Panc1 (cell line): Measurements from ENCODE around the gene TMEM131L. TPM values are rescaled to one million over a fixed set of nuclear protein-coding genes. Genes with fewer than 3 reads are reported as not detected.

Experiments
- ATAC-seq: fragments of 200-7000 bp; cut with Tn5 transposase; 2 replicates; pipeline ENCODE4 v1.9.1; 2020; ENCODE audit warnings: mild to moderate bottlenecking, moderate library complexity
- BruUV-seq: library from RNA; stranded (reverse); fragments of 400-500 nt; replicated peaks from 2 replicates; lab custom pipeline; 2021; lab: Mats Ljungman, UMichigan
- CTCF ChIA-PET: fragments of 300-600 bp; sonication (Branson Sonifier 250); formaldehyde crosslinking; loops from one replicate; lab custom pipeline; 2022; ENCODE audit warnings: antibody characterized with exemption; lab: Charles Lee
- POLR2A ChIA-PET: fragments of 300-600 bp; sonication (Branson Sonifier 250); formaldehyde crosslinking; loops from one replicate; lab custom pipeline; 2022; ENCODE audit warnings: antibody characterized with exemption; lab: Charles Lee
- DNase-seq: peaks from one replicate; pipeline ENCODE4 v3.0.0-alpha.2; 2010; ENCODE audit warnings: low read depth, low spot score
- H3K27ac ChIP-seq: 2 replicates; pipeline ENCODE4 v1.5.1; 2011; ENCODE audit warnings: mild to moderate bottlenecking, low read length, inconsistent platforms
- H3K27me3 ChIP-seq: fragments of 200-500 bp; sonication (Bioruptor generic); 2 replicates; pipeline ENCODE4 v1.6.0; 2014; ENCODE audit warnings: low read length, inconsistent platforms; ENCODE audit not compliant: control insufficient read depth, insufficient read depth
- H3K36me3 ChIP-seq: fragments of 200-500 bp; sonication (Bioruptor generic); 2 replicates; pipeline ENCODE4 v1.5.1; 2014; ENCODE audit warnings: inconsistent platforms, mild to moderate bottlenecking, low read length, moderate library complexity; ENCODE audit not compliant: control insufficient read depth, insufficient read depth
- H3K4me1 ChIP-seq: 2 replicates; pipeline ENCODE4 v1.5.1; 2011; ENCODE audit warnings: inconsistent platforms, mild to moderate bottlenecking, low read length, moderate library complexity; ENCODE audit not compliant: control insufficient read depth, insufficient read depth
- H3K4me3 ChIP-seq, 2 experiments: 2 replicates each; pipeline ENCODE4 v1.5.1; 2011 to 2012; ENCODE audit warnings: low read depth in 2 of 2, low read length in 2 of 2, mild to moderate bottlenecking in 2 of 2, inconsistent platforms in 1 of 2, moderate library complexity in 1 of 2
- H3K9me3 ChIP-seq: fragments of 200-500 bp; sonication (Bioruptor generic); 2 replicates; pipeline ENCODE4 v1.5.1; 2014; ENCODE audit warnings: low read depth, mild to moderate bottlenecking, inconsistent platforms, low read length, moderate library complexity; ENCODE audit not compliant: control insufficient read depth, insufficient read depth
- POLR2AphosphoS5 ChIP-seq: IDR thresholded peaks from 2 replicates; pipeline ENCODE4 v1.6.1; 2012; ENCODE audit warnings: mild to moderate bottlenecking, low read depth, low read length, moderate library complexity
- SIN3A ChIP-seq: IDR thresholded peaks from 2 replicates; pipeline ENCODE4 v1.6.1; 2012; ENCODE audit warnings: low read depth, mild to moderate bottlenecking, low read length, moderate library complexity, borderline replicate concordance; ENCODE audit not compliant: insufficient read depth
- TCF7L2 ChIP-seq: IDR thresholded peaks from 2 replicates; pipeline ENCODE4 v1.6.1; 2011; ENCODE audit warnings: mild to moderate bottlenecking, low read depth, low read length, inconsistent platforms
- in situ Hi-C: cut with HindIII; loops from 2 replicates; pipeline ENCODE4 v1.10.0; 2016; ENCODE audit warnings: low sequenced_read_pairs, low pct_unique_long_range_greater_than_20kb
- intact Hi-C: fragments of 100-400 bp; cut with micrococcal nuclease; formaldehyde crosslinking; loops from one replicate; pipeline ENCODE4 v1.10.0; 2022; ENCODE audit not compliant: unreplicated experiment
- total RNA-seq: library from RNA; stranded (reverse); gene quantifications from one replicate; pipeline ENCODE4 v1.2.1, GENCODE V29; 2021; ENCODE audit not compliant: unreplicated experiment
- TF ChIP-seq, protein P1 (sequence below): fragments of 450-650 bp; IDR thresholded peaks from 2 replicates; pipeline ENCODE4 v1.5.1; 2017; ENCODE audit warnings: mild to moderate bottlenecking
- TF ChIP-seq, protein P2 (sequence below), 2 experiments: IDR thresholded peaks; 2 replicates each; pipeline ENCODE4 v1.6.1; 2011 to 2012; ENCODE audit warnings: low read depth in 2 of 2, control low read depth in 1 of 2, low read length in 1 of 2, mild to moderate bottlenecking in 1 of 2, moderate library complexity in 1 of 2; ENCODE audit not compliant: insufficient read depth in 1 of 2

The TMEM131L gene
- total RNA-seq, 1 experiment from 2014 or later, result 13.5 TPM

DNA sequence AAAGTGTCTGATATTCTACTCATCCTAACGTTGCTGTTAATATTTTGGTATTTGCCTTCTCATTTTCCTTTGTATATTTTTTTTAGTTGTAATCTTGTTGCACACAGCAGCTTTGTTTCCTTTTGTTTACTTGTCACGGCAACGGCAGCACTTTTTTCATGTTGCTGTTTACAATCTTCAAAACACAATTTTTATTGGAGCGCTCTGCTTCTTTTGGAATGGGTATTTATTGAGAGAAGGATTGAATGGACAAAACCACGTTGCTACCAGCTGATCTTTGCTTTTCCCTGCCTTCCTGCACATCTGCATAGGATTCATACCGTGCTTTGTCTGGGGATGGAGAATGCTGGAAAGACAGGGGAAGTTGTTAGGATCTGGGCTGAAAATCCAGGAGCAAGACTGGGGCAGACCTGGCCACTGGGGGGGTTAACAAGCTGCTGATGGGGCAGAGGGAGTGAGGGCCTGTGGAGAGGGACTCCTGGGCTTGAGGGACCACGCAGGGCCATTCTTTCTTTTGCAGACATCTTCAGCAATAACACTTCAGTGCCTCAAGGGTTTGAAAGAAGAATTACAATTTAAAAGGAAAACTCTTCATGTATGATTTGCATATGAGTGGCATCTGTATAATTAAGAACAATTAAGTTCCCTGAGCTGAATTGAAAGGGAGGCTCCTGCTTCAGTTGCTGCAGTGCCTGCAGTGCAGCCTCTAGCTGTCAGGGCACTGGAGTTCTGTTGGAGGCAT, 69.8 kb downstream of the TMEM131L start:
- TF ChIP-seq TCF7L2 (no peak), POLR2AphosphoS5 (no peak), SIN3A (no peak)
- TF ChIP-seq, protein P1, sequence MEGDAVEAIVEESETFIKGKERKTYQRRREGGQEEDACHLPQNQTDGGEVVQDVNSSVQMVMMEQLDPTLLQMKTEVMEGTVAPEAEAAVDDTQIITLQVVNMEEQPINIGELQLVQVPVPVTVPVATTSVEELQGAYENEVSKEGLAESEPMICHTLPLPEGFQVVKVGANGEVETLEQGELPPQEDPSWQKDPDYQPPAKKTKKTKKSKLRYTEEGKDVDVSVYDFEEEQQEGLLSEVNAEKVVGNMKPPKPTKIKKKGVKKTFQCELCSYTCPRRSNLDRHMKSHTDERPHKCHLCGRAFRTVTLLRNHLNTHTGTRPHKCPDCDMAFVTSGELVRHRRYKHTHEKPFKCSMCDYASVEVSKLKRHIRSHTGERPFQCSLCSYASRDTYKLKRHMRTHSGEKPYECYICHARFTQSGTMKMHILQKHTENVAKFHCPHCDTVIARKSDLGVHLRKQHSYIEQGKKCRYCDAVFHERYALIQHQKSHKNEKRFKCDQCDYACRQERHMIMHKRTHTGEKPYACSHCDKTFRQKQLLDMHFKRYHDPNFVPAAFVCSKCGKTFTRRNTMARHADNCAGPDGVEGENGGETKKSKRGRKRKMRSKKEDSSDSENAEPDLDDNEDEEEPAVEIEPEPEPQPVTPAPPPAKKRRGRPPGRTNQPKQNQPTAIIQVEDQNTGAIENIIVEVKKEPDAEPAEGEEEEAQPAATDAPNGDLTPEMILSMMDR, result no peak
- TF ChIP-seq, protein P2, sequence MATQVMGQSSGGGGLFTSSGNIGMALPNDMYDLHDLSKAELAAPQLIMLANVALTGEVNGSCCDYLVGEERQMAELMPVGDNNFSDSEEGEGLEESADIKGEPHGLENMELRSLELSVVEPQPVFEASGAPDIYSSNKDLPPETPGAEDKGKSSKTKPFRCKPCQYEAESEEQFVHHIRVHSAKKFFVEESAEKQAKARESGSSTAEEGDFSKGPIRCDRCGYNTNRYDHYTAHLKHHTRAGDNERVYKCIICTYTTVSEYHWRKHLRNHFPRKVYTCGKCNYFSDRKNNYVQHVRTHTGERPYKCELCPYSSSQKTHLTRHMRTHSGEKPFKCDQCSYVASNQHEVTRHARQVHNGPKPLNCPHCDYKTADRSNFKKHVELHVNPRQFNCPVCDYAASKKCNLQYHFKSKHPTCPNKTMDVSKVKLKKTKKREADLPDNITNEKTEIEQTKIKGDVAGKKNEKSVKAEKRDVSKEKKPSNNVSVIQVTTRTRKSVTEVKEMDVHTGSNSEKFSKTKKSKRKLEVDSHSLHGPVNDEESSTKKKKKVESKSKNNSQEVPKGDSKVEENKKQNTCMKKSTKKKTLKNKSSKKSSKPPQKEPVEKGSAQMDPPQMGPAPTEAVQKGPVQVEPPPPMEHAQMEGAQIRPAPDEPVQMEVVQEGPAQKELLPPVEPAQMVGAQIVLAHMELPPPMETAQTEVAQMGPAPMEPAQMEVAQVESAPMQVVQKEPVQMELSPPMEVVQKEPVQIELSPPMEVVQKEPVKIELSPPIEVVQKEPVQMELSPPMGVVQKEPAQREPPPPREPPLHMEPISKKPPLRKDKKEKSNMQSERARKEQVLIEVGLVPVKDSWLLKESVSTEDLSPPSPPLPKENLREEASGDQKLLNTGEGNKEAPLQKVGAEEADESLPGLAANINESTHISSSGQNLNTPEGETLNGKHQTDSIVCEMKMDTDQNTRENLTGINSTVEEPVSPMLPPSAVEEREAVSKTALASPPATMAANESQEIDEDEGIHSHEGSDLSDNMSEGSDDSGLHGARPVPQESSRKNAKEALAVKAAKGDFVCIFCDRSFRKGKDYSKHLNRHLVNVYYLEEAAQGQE (IDR thresholded peaks at IDR 0.05; ENCODE audit: insufficient read depth in 1 of 2, low read depth in 2 of 2, low read length in 1 of 2), result no peak
- Histone ChIP-seq H3K4me1 (no peaks in the 10 kb centered on the region; the same call in 1 of the 2 replicates), H3K27me3 (no peaks in the 10 kb centered on the region), H3K9me3 (no peaks in the 10 kb centered on the region), H3K4me3 (no peak overlapping the region), H3K36me3 (no peaks in the 10 kb centered on the region), H3K27ac (no peak overlapping the region)
- intact Hi-C loops, result no loop called here
- ATAC-seq (no peak), DNase-seq (no peak)
- in situ Hi-C loops, result no loop called here
- POLR2A ChIA-PET, result interaction anchor here (0.6 kb wide), 1 partner anchor 67 kb away, joined by 4 read pairs; no protein-coding TSS in a partner anchor
- CTCF ChIA-PET, result no interaction called here
- BruUV-seq, result no TSS peak

DNA sequence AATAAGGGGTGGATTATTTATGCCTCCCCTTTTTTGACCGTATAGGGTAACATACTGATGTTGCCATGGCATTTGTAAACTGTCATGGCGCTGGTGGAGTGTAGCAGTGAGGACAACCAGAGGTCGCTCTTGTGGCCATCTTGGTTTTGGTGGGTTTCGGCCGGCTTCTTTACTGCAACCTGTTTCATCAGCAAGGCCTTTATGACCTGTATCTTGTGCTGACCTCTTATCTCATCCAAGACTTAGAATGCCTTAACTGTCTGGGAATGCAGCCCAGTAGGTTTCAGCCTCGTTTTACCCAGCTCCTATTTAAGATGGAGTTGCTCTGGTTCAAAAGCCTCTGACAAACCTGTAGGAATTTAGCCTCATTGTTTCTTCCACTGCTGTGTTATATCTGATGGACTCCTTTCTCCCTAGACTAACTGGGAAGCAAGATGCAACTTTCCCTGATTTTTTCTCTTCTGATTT, 71.4 kb downstream of the TMEM131L start:
- intact Hi-C loops, result no loop called here
- H3K36me3 ChIP-seq, result no peaks in the 10 kb centered on the region
- POLR2A ChIA-PET, result no interaction called here
- DNase-seq (no peak), ATAC-seq (no peak)
- no peaks in the 10 kb centered on the region for H3K9me3 ChIP-seq
- no peak overlapping the region for H3K27ac ChIP-seq
- H3K27me3 ChIP-seq, result no peaks in the 10 kb centered on the region
- no TSS peak for BruUV-seq
- H3K4me3 ChIP-seq, result no peak overlapping the region
- CTCF ChIA-PET, result no interaction called here
- no peaks in the 10 kb centered on the region; the same call in 1 of the 2 replicates for H3K4me1 ChIP-seq
- TF ChIP-seq SIN3A, result no peak
- no peak for TF ChIP-seq TCF7L2
- no peak for TF ChIP-seq POLR2AphosphoS5
- TF ChIP-seq, protein P1, result no peak
- TF ChIP-seq, protein P2 (IDR thresholded peaks at IDR 0.05; ENCODE audit: insufficient read depth in 1 of 2, low read depth in 2 of 2, low read length in 1 of 2), result no peak
- in situ Hi-C loops, result no loop called here
